Measurements from ENCODE around the gene TBC1D22A. TPM values are rescaled to one million over a fixed set of nuclear protein-coding genes. Genes with fewer than 3 reads are reported as not detected.

Gene TBC1D22A
- total and polyA plus RNA-seq, 10 of the 15 experiments (the other 5 are each of a cell fraction or from before 2014, with no cell fraction given): 0.63 to 44.7 (median 27.4) TPM

- Histone ChIP-seq H4K20me1 (ENCODE audit: control insufficient read depth, insufficient read depth) (no peaks in the 10 kb centered on the region), H2AFZ (ENCODE audit: control insufficient read depth, low read depth, low read length) (no peak overlapping the region), H3K27me3 (replicated peaks in 1 of 2; ENCODE audit: control insufficient read depth in 2 of 2, insufficient read depth in 2 of 2, low read length in 1 of 2) (no peaks in the 10 kb centered on the region), H3K9me3 (replicated peaks; ENCODE audit: control insufficient read depth, insufficient read depth, low read length) (no peaks in the 10 kb centered on the region), H3K4me1 (ENCODE audit: control insufficient read depth, insufficient read depth, low read length) (no peaks in the 10 kb centered on the region), H3K9ac (ENCODE audit: control insufficient read depth, insufficient read depth, low read length) (no peak overlapping the region), H3K4me2 (ENCODE audit: control insufficient read depth, insufficient read depth) (no peak overlapping the region), H3K27ac (ENCODE audit: control insufficient read depth, insufficient read depth) (no peak overlapping the region), H3K4me3 (no peak overlapping the region), H3K36me3 (ENCODE audit: control insufficient read depth in 2 of 2, insufficient read depth in 2 of 2, low read length in 1 of 2) (peaks cover 3 to 8% of the 10 kb centered on the region in 2 experiments), H3K79me2 (ENCODE audit: control insufficient read depth, insufficient read depth, low read length) (no peaks in the 10 kb centered on the region)
- ChIA-PET POLR2A (no interaction called here), RAD21 (ENCODE audit: unreplicated experiment) (no interaction called here), SMC1A (ENCODE audit: uncharacterized antibody, unreplicated experiment) (no interaction called here), CTCF (no interaction called here)
- no peak for TF ChIP-seq ZNF687 (IDR thresholded peaks at IDR 0.05)
- TF ChIP-seq POLR2AphosphoS2 (IDR thresholded peaks at IDR 0.05; ENCODE audit: low read depth, low read length): no peak
- no peak for TF ChIP-seq FOXM1 (IDR thresholded peaks at IDR 0.05; ENCODE audit: low read depth, low read length)
- TF ChIP-seq NRF1 (conservative IDR thresholded peaks at IDR 0.05; ENCODE audit: low read depth, low read length): no peak
- no TSS peak for BruUV-seq (replicated peaks)
- WGBS (ENCODE audit: insufficient coverage, insufficient replicate concordance, low lambda C conversion rate, missing lambda C conversion rate): 97% methylated on average over 18 of the region's 18 CpGs
- in situ Hi-C loops (cut with MboI) (no loop called here), intact Hi-C loops (cut with micrococcal nuclease; ENCODE audit: unreplicated experiment) (no loop called here)
- no peak for FAIRE-seq
- ATAC-seq: no peak
- DNase-seq (ENCODE audit: low read depth, low spot score): no peak
Observed at GRCh38 chr22:47160141-47160541, 397.7 kb downstream of the TBC1D22A start.

Measured in GM12878 (cell line).